Measurements from ENCODE around the gene COLGALT1.

DNA sequence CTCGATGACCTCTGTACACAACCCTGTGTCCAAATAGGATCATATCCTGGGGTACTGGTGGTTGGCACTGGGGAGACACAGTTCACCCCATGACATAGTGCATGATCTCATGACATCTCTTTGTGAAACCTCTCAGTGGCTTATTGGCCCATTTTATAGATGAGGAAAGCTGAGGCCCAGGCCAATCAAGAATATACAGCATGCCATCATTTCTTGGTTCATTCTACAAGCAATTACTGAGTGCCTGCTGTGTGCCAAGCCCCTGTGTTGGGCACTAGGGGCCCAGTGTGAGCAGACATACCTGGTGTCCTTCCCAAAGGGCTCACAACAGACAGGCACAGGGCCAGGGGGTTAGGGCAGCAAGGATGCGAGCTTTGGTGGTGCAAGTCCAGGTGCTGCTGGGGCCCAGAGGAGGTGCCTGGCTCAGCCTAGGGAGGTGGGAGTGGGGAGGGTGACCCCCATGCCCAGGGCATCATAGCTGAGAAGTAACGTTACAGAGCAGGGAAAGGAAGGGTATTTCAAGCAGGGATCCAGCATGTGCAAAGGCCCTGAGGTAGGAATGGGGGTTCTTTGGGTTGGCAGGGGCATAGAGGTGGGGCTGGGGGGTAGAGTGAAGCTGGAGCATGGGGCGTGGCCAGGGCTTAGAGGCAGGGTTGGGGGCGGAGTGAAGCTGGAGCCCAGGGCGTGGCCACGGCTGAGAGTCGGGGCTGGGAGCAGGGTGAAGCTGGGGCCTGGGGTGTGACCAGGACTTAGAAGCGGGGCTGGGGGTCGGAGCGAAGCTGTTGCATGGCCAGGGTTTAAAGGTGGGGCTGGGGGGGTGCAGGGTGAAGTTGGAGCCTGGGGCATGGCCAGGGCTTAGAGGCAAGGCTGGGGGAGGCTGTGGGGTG, 20.7 kb downstream of the COLGALT1 start:
- TF ChIP-seq CTCF (IDR thresholded peaks at IDR 0.05; ENCODE audit: insufficient read depth, low read length, poor library complexity, severe bottlenecking) (no peak), EZH2phosphoT487 (conservative IDR thresholded peaks at IDR 0.05; ENCODE audit: low read length) (no peak)

Measured in SU-DHL-6 (cell line).